Occipital lobe (tissue), 2 donors: ENCODE measurements around the gene SLC51B. TPM values are rescaled to one million over a fixed set of nuclear protein-coding genes. Genes with fewer than 3 reads are reported as not detected.
"Not testable (repeated sequence)": the region's sequence is repeated elsewhere in the genome, so short reads cannot be mapped to it uniquely, and the experiment has no call there.

ENCODE experiments used
- DNase-seq: peaks from one replicate; lab custom pipeline; 2025; lab: John Stamatoyannopoulos, UW
- total RNA-seq: library from RNA; depleted of rRNA; stranded (reverse); fragments of >200 nt; gene quantifications from one replicate; pipeline ENCODE4 v1.2.3, GENCODE V29; 2014

SLC51B gene
- total RNA-seq, 1 donor from 2014 or later: not detected

DNA sequence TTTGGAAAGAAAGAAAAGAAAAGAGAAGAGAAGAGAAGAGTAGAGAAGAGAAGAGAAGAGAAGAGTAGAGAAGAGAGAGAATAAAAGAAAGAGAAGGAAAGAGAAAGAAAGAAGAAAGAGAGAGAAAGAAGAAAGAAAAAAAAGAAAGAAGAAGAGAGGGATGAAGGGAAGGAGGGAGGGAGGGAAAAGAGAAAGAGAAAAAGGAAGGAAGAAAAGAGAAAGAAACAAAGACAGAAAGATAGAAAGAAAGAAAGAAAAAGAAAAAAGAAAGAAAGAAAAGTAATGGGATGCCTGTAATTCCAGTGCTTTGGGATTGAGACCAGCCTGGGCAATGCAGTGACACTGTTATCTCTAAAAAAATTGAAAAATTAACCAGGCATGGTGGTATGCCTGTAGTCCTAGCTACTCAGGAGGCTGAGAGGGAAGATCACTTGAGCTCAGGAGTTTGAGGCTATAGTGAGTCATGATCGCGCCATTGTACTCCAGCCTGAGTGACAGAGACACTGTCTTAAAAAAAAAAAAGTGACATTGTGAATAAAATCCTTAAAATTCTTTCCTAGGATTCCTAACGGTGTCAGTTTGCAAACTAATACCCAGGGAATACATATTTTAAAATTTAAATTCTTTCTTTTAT is 20.9 kb downstream of the SLC51B start:
- DNase-seq: no peak

DNA sequence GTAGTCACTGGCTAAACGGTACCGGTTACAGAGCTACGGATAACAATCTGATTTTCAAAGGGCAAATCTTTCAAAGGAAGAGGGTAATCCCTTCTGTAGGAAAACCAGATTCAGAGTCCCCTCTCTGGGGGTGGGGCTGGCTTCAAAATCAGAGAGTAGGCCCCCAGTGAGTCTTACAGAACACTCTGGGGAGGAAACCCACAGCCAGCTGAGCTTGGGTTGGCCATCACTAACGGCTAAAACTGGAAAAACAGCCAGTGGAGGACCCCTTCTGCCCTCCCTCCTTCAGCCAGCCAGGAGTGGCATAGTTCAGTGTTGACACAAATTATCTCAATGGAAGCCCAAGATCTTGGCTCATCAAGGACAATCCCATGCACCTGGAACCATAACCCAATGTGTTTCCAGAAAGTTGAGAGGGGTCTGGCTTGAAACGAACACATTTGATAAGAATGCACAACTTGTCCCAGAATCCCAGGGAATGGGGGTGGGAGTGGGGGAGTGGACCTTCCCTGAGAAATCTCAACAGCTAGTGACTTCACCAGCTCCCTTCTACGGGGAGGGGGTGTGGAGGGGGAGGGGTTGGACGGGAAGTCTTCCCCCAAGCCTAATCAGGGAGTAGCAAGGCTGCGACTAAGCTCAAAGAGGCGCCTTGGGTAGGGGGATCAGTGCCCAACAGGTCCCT is 21.6 kb downstream of the SLC51B start:
- DNase-seq: no peak

DNA sequence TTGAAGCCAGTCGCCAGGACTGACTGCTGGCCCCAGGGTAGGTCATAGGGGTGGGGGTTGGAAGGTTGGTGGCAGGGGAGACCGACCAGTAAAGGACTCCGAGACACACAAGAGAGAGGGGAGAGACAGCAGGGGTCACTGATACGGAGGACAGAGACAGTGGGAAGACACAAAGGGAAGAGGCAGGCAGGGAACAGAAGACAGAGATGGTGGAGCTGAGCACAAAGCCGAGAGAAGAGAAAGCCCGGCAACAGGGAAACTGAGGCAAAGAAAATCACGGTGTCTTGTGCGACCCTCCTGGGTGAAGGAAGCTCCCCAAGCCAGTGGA is 22.1 kb downstream of the SLC51B start:
- DNase-seq: no peak

DNA sequence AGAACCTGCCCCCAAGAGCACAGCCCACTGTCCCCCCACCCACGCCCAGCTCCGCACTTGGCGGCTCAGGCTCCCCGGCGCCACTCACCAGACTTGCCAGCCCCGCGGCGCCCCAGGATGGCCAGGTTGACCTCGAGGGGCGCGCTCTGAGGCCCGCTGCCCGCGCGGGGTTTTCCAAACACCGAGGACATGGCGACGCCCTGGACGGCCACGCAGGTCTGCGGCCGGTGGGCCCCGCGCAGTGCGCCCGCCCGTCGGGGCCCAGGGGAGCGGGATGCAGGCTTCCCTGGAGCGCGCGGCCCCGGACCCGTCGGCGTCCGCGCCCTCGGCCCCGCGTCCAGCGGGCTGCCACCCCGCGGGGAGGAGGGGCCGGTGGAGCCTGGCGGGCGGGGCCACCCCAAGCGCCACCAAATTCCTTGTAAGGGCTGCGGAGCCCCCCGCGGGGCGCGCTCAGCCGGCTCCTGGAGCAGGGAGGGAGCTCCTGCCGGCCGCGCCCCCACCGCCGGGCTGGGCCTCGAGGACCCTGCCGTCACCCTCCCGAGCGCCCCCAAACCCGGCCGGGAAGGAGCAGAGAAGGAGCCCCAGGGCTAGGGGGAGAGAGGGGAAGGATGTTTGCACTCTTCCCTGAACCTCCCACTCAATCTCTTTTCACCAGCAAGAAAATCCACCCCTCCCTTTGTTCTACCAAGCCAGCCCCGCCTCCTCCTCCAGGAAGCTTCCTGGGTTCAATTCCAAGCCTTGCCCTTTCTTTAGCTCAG is 22.6 kb downstream of the SLC51B start, which contains the start of gene RASL12:
Gene RASL12 (minus strand): TSS at position 347 of the 758 bp plus-strand sequence. CDS start 156 bp downstream, at position 191.
- no peak for DNase-seq

DNA sequence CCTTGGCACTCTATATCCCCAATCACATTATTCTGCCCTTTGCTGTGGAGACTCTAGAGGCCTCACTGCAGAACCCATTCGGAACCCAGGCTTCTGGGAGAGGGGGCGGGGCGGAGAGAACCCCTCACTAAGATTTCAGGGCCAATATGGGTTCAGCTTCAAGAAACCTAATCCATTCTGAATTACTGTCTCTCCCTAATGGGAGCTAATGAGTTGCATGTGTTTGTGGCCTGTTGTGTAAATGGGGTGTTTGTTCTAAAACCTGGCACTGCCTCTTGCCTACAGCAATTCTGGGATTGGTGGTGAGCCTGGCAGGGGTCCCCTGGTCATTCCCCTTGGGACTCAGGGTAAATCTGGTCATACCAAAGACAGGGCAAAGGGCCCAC is 23.2 kb downstream of the SLC51B start:
- DNase-seq: no peak

DNA sequence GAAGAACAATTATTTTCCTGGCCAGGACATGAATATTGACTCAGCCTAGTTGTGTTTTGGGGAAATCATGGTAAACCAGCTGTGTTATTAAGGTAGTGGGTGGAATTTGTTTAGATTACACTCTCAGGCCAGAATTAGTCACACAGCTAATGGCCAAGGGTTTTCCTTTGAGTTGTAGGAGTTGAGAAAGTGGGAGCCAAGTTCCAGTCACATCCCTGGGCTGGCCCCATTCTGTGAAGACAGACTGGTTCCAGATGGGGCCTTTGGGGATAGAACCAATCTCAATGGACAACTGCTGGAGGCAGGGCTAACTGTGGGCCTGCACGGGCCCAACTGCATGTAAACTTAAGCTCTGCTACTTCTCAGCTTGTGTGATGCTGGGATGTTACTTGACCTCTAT is 24.0 kb downstream of the SLC51B start:
- DNase-seq: no peak

DNA sequence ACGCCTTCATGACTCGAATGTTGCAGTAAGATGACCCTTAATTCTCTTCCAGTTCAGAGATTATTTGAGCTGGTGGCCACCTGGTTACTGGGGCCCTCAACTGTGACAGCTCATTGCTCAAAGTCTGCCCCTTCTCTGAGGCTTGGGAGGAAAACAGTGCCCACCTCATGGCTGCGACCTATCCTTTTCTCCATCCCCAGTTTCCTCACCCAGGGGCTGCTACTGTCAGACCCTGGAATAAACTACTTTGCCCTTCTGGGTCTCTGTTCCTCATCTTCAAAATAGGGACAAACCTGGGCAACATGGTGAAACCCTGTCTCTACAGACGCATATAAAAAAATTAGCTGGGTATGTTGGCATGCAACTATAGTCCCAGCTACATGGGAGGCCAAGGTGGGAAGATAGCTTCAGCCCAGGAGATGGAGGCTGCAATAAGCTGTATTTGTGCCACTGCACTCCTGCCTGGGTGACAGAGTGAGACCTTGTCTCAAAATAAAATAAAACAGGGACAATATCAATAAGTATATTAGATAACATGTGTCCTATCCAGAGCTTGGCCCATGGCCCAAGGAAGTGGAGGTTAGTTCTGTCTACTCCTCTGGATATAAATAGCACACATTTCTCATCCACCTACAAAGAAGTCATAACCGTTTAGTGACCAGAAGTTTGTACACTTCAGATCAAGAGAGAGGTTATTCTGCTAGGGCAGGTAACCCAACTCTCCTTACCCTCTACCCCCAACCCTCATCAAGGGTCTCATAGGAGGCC is 24.8 kb downstream of the SLC51B start:
- no peak for DNase-seq

DNA sequence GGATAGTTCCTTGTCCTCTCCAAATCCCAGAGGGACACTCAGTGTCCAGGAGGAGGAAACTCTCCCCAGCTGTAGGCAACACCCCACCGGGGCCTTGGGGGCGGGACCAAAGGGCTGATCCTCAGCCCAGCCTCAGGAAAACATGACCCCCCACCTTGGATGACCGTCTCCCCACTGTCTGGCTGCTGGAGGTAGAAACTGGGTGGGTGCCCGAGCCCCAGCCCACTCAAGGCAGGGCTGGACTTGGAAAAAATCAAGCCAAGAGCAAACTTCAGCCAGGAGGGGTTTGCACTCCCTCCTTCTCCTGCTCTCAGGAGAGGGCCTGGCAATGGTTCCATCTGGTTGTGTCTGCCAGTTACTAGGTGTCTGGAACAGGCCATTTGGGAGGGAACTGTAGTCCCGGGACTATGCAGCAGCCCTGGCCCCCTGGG is 26.2 kb downstream of the SLC51B start:
- no peak for DNase-seq

DNA sequence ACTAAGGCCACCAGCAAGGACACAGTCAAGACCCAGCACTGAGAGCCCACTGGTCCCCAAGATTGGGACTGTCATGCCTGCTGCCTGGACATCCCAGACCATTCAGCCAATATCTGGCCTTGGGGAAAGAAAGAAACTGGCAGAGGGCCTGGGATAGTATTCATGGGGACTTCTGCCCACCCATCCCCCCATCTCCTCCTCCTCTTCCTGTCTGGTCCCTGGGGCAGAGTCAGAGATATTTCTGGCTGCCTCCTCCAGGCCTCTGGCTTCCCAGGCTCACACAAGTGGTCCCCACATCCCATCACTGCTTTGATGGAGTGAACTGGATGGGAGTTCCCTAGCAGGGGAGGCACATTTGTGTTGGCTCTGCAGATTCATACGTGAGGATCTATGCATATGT is 26.8 kb downstream of the SLC51B start:
- DNase-seq: no peak

DNA sequence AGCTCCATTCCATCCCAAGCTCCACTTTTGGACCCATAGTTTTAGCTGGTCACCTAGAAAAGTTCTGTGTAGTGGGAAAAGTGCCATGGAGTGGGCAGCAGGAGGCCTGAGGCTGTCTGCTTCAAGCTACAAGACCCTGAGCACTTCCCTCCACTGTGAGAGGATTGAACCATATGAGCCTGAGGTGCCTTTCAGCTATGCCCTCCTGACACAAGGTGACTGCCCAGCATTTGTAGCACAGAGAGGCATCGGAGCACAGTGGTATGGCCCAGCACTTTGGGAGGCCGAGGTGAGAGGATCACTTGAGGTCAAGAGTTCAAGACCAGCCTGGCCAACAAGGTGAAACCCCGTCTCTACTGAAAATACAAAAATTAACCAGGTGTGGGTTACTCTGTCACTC is 27.4 kb downstream of the SLC51B start:
- no peak for DNase-seq

DNA sequence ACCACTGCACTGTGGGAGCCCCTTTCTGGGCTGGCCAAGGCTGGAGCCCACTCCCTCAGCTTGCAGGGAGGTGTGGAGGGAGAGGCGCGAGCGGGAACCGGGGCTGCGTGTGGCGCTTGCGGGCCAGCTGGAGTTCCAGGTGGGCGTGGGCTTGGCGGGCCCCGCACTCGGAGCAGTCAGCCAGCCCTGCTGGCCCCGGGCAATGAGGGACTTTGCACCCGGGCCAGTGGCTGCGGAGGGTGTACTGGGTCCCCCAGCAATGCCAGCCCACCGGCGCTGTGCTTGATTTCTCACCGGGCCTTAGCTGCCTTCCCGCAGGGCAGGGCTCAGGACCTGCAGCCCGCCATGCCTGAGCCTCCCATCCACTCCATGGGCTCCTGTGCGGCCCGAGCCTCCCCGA is 29.8 kb downstream of the SLC51B start:
- not testable (repeated sequence) for DNase-seq

DNA sequence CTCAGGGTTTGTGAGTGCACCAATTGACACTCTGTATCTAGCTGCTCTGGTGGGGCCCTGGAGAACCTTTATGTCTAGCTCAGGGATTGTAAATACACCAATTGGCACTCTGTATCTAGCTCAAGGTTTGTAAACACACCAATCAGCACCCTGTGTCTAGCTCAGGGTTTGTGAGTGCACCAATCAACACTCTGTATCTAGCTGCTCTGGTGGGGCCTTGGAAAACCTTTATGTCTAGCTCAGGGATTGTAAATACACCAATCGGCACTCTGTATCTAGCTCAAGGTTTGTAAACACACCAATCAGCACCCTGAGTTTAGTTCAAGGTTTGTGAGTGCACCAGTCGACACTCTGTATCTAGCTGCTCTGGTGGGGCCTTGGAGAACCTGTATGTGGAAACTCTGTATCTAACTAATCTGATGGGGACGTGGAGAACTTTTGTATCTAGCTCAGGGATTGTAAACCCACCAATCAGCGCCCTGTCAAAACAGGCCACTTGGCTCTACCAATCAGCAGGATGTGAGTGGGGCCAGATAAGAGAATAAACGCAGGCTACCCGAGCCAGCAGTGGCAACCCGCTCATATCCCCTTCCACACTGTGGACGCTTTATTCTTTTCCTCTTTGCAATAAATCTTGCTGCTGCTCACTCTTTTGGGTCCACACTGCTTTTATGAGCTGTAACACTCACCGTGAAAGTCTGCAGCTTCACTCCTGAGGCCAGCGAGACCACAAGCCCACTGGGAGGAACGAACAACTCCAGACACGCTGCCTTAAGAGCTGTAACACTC is 30.6 kb downstream of the SLC51B start:
- not testable (repeated sequence) for DNase-seq

DNA sequence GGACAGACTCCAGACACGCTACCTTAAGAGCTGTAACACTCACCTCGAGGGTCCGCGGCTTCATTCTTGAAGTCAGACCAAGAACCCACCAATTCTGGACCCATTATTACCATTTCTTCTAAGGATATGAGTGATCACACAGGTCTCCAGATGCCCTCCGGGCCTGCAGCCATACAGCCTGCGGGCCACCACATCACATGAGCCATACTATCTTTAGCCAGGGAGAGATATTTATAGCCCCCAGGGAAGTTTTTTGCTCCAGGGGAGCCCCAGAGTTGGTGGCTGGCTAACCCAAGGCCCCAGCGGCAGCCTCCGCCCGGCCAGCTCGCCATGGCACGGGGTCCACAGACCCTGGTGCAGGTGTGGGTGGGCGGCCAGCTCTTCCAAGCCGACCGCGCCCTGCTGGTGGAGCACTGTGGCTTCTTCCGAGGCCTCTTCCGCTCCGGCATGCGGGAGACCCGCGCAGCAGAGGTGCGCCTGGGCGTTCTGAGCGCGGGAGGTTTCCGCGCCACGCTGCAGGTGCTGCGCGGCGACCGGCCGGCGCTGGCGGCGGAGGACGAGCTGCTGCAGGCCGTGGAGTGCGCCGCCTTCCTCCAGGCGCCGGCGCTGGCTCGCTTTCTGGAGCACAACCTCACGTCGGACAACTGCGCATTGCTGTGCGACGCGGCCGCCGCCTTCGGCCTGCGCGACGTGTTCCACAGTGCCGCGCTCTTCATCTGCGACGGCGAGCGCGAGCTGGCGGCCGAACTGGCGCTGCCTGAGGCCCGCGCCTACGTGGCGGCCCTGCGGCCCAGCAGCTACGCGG is 31.5 kb downstream of the SLC51B start, which contains the start of gene KBTBD13:
Gene KBTBD13 (plus strand): TSS at position 261 of the 805 bp plus-strand sequence. CDS start 70 bp downstream, at position 331.
- no peak for DNase-seq

DNA sequence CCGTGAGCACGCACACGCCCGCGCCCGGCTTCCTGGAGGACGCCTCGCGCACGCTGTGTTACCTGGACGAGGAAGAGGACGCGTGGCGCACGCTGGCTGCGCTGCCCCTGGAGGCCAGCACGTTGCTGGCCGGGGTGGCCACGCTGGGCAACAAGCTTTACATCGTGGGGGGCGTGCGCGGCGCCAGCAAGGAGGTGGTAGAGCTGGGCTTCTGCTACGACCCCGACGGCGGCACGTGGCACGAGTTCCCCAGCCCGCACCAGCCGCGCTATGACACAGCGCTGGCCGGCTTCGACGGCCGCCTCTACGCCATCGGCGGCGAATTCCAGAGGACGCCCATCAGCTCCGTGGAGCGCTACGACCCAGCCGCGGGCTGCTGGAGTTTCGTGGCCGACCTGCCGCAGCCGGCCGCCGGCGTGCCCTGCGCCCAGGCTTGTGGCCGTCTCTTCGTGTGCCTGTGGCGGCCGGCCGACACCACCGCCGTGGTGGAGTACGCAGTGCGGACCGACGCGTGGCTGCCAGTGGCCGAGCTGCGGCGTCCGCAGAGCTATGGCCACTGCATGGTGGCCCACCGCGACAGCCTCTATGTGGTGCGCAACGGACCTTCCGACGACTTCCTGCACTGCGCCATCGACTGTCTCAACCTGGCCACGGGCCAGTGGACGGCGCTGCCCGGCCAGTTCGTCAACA is 32.2 kb downstream of the SLC51B start:
- no peak for DNase-seq

DNA sequence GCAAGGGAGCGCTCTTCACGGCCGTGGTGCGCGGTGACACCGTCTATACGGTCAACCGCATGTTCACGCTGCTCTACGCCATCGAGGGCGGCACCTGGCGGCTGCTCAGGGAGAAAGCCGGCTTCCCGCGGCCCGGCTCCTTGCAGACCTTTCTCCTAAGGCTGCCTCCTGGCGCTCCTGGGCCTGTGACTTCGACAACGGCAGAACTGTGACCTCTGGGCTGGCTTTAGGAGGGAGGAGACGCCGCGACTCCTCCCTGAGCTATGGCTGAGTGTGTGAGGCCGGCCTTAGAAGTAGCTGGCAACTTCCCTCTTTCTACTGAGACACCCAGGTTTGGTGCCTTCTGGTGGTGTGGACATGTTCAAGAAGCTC is 32.8 kb downstream of the SLC51B start:
- no peak for DNase-seq

DNA sequence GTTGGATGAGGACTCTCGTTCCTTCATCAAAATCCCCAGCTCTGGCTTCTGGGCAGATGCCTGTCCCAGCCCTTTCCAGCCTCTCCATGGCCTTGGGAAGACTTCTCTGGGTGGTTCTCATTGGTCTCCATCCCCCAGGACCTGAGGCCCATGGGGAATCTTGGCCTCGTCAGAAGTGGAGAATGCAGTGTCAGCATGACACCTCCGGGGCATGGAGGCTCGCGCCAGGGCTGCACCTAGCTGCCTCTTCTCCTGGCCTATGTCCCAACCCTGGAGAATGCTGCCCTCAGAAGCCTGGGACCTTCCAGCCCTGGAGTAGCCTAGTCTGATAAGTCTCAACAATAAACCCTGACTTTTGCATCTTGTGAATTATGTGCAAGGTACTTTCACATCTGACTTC is 34.4 kb downstream of the SLC51B start:
- DNase-seq: no peak

DNA sequence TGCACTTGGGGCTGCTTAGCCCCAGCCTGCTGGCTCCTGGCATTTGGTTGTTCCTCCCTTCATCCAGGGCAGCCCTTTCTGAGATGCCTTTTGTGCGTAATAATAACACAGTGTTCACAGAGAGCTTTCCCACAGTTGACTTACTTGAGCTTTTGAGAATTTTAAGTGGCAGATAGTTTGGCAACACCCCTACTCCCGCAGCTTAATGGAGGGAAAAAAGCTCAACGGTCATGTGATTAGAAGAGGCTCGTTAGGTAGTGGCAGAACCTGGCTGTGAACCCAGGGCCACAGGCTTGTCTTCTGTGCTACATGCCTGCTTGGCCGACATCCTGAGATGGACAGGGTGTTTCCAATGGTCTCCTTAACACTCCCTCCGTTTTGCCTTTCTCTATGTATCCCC is 36.1 kb downstream of the SLC51B start:
- no peak for DNase-seq

DNA sequence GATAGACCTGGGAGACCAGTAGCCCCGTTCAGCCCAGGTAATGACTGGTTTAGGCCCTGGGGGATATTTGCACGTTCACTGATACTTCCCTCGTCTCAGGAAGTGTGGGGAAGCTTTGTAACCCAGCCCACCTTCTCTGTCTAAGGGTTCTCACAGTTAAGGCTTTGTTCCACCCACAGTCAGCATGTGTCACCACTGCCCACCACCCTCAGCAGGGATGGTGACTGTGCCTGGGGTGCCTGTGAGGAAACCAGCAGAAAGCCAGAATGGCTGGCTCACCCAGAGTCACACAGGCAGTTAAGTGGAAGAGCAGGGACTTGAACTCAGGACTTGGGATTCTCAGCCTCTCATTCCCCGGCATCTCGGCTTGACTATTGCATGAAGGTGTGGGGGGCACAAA is 36.6 kb downstream of the SLC51B start:
- no peak for DNase-seq

DNA sequence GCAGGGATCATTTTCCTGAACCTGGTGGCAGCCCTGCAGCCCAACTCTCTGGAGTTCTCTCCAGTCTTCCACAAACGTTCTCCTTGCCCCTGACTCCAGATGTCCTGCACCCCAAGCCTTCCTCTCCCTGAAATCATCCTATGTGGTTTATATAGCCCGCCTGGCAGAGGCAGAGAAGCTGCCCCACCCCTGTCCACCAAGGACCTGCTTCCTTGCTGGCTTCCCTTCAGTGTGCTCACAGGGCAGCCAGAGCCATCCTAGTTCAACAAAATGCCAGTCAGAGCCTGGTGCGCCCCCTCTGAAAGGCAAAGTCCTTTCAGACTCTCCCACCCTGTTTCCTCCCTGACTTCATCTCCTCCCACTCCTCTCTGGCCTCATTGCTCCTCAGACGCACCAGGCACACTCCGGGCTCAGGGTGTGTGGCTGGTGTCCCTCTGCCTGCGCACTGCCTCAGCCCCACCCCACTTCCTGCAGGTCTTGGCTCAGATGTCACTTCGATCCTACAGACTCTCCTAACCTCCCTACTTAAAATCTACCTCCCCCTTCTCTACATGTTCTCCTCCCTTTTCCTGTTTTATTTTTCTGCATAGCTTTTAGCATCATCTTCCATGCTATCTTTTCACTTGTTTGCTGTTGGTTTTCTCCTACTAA is 37.2 kb downstream of the SLC51B start:
- no peak for DNase-seq
